ENCODE results near the gene PITPNB.

The PITPNB gene

GRCh38 chr22:27863001-27863400, 56.1 kb downstream of the PITPNB start:
- FAIRE-seq = no peak
- DNase-seq (ENCODE audit: low spot score) = no peak

- DNase-seq (ENCODE audit: low spot score) (no peak), FAIRE-seq (no peak)
Measured at GRCh38 chr22:27859336-27859735, 59.7 kb downstream of the PITPNB start.

- no peak for FAIRE-seq
- DNase-seq (ENCODE audit: low spot score) = no peak
Measured at GRCh38 chr22:27858626-27859025, 60.4 kb downstream of the PITPNB start.

- DNase-seq (ENCODE audit: low spot score) = no peak
- FAIRE-seq = no peak
Measured at GRCh38 chr22:27857443-27857842, 61.6 kb downstream of the PITPNB start.

GRCh38 chr22:27856386-27856785, 62.7 kb downstream of the PITPNB start:
- DNase-seq (ENCODE audit: low spot score) (no peak), FAIRE-seq (no peak)

GRCh38 chr22:27853424-27853823, 65.6 kb downstream of the PITPNB start:
- DNase-seq (ENCODE audit: low spot score) (no peak), FAIRE-seq (no peak)

GRCh38 chr22:27851974-27852746, 66.9 kb downstream of the PITPNB start:
- FAIRE-seq = no peak
- no peak for DNase-seq (ENCODE audit: low spot score)

GRCh38 chr22:27850000-27850521, 69.0 kb downstream of the PITPNB start:
- FAIRE-seq = no peak

GRCh38 chr22:27848005-27848404, 71.1 kb downstream of the PITPNB start:
- FAIRE-seq = no peak
- DNase-seq (ENCODE audit: low spot score) = no peak

More at GRCh38 chr22:27850000-27850521, 69.0 kb downstream of the PITPNB start:
- no peak for DNase-seq (ENCODE audit: low spot score)

- DNase-seq (ENCODE audit: low spot score) (no peak), FAIRE-seq (no peak)
Measured at GRCh38 chr22:27846910-27847309, 72.1 kb downstream of the PITPNB start.

GRCh38 chr22:27846248-27846757, 72.8 kb downstream of the PITPNB start:
- FAIRE-seq (no peak), DNase-seq (ENCODE audit: low spot score) (no peak)

- DNase-seq (ENCODE audit: low spot score) (no peak), FAIRE-seq (no peak)
Measured at GRCh38 chr22:27845644-27846043, 73.4 kb downstream of the PITPNB start.

- DNase-seq (ENCODE audit: low spot score) (no peak), FAIRE-seq (no peak)
Measured at GRCh38 chr22:27844656-27845591, 74.1 kb downstream of the PITPNB start.

GRCh38 chr22:27844256-27844655, 74.8 kb downstream of the PITPNB start:
- FAIRE-seq (no peak), DNase-seq (ENCODE audit: low spot score) (no peak)

- FAIRE-seq (no peak), DNase-seq (ENCODE audit: low spot score) (no peak)
Measured at GRCh38 chr22:27843441-27843840, 75.6 kb downstream of the PITPNB start.

- FAIRE-seq (no peak), DNase-seq (ENCODE audit: low spot score) (no peak)
Measured at GRCh38 chr22:27842669-27843431, 76.2 kb downstream of the PITPNB start.

- DNase-seq (ENCODE audit: low spot score) (no peak), FAIRE-seq (no peak)
Measured at GRCh38 chr22:27842201-27842600, 76.9 kb downstream of the PITPNB start.

- DNase-seq (ENCODE audit: low spot score) = no peak
- no peak for FAIRE-seq
Measured at GRCh38 chr22:27840436-27840835, 78.6 kb downstream of the PITPNB start.

GRCh38 chr22:27839057-27839660, 79.9 kb downstream of the PITPNB start:
- FAIRE-seq = no peak

GRCh38 chr22:27836181-27836580, 82.9 kb downstream of the PITPNB start:
- FAIRE-seq (no peak), DNase-seq (ENCODE audit: low spot score) (no peak)

More at GRCh38 chr22:27839057-27839660, 79.9 kb downstream of the PITPNB start:
- DNase-seq (ENCODE audit: low spot score) = no peak

- FAIRE-seq = no peak
Measured at GRCh38 chr22:27835446-27835845, 83.6 kb downstream of the PITPNB start.

More at GRCh38 chr22:27835446-27835845, 83.6 kb downstream of the PITPNB start:
- DNase-seq (ENCODE audit: low spot score) = no peak

Data from RCC 7860 (cell line).